Testis (tissue), 2 donors: ENCODE measurements around the gene C9orf50.
"Not testable (repeated sequence)": the region's sequence is repeated elsewhere in the genome, so short reads cannot be mapped to it uniquely, and the experiment has no call there.

ENCODE experiments used
- POLR2A ChIP-seq: fragments of 450-650 bp; IDR thresholded peaks from one replicate; pipeline ENCODE4 v1.6.1; 2017; ENCODE audit warnings: antibody characterized with exemption, mild to moderate bottlenecking, moderate library complexity
- TF ChIP-seq, protein P1 (sequence below), 3 experiments: fragments of 450-650 bp in 2 of 3; fragments of 200-600 bp in 1 of 3; sonication (generic) in 1 of 3; IDR thresholded peaks; one replicate each; pipeline ENCODE4 v1.5.1; 2016 to 2019; ENCODE audit warnings: antibody characterized with exemption in 3 of 3, mild to moderate bottlenecking in 2 of 3, moderate library complexity in 1 of 3

DNA sequence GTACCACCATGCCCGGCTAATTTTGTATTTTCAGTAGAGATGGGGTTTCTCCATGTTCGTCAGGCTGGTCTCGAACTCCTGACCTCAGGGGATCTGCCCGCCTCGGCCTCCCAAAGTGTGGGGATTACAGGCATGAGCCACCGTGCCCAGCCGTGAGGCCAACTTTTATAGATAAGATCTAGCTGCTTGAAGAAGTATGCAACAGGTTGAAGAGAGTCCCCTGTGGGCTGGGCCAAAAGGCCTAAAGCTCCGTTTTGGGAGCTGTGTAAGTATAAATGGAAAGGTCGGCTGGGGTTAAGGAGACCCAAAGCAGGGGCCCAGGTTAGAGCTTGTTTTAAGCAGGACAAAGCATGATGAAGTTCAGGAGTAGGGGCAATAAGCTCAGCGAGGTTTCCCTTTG is 28.1 kb downstream of the C9orf50 start:
- TF ChIP-seq, protein P1, sequence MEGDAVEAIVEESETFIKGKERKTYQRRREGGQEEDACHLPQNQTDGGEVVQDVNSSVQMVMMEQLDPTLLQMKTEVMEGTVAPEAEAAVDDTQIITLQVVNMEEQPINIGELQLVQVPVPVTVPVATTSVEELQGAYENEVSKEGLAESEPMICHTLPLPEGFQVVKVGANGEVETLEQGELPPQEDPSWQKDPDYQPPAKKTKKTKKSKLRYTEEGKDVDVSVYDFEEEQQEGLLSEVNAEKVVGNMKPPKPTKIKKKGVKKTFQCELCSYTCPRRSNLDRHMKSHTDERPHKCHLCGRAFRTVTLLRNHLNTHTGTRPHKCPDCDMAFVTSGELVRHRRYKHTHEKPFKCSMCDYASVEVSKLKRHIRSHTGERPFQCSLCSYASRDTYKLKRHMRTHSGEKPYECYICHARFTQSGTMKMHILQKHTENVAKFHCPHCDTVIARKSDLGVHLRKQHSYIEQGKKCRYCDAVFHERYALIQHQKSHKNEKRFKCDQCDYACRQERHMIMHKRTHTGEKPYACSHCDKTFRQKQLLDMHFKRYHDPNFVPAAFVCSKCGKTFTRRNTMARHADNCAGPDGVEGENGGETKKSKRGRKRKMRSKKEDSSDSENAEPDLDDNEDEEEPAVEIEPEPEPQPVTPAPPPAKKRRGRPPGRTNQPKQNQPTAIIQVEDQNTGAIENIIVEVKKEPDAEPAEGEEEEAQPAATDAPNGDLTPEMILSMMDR (IDR thresholded peaks at IDR 0.05) = not testable (repeated sequence)
- TF ChIP-seq POLR2A = not testable (repeated sequence)
